Right lung (tissue), 10 donors: ENCODE measurements around the gene AMBN. TPM values are rescaled to one million over a fixed set of nuclear protein-coding genes. Genes with fewer than 3 reads are reported as not detected.

Experiments used
- DNase-seq, 2 donors: peaks; one replicate each; pipeline ENCODE4 v3.0.0-alpha.2; 2013
- long read RNA-seq, 8 donors: transcript quantifications; one replicate each; lab custom pipeline, GENCODE V29; 2026
- polyA plus RNA-seq, 5 donors: library from polyadenylated mRNA; unstranded; fragments of 120-200 nt; gene quantifications; one replicate each; pipeline versions ENCODE4 v1.2.1 to v1.2.3, GENCODE V29; 2013; ENCODE audit warnings: inconsistent platforms in 1 of 5, low replicate concordance in 1 of 5; ENCODE audit not compliant: insufficient read length in 5 of 5, insufficient read depth in 1 of 5

The AMBN gene
- polyA plus RNA-seq: not detected
- long read RNA-seq, donor 1: 0 reads
- long read RNA-seq, donor 2: 0 reads
- long read RNA-seq, donor 3: 0 reads
- long read RNA-seq, donor 4: 0 reads
- long read RNA-seq, donor 5: 0 reads
- long read RNA-seq, donor 6: 0 reads
- long read RNA-seq, donor 7: 0 reads
- long read RNA-seq, donor 8: 0 reads

- DNase-seq: no peak
Measured at GRCh38 chr4:70591955-70592582, at the start of gene AMBN. AMBN (plus strand) TSS chr4:70592256; CDS start chr4:70592359, 103 bp downstream.

- DNase-seq: peak in 1 of 2 donors; percentile 6
Measured at GRCh38 chr4:70544279-70544868, 47.7 kb upstream of the AMBN start.

GRCh38 chr4:70556856-70557255, 35.2 kb upstream of the AMBN start:
- DNase-seq: no peak

GRCh38 chr4:70559211-70559830, 32.7 kb upstream of the AMBN start:
- peak; percentile 29 to 60 for DNase-seq

GRCh38 chr4:70559924-70560323, 32.1 kb upstream of the AMBN start:
- no peak for DNase-seq

GRCh38 chr4:70564033-70564432, 28.0 kb upstream of the AMBN start:
- no peak for DNase-seq

- DNase-seq: no peak
Measured at GRCh38 chr4:70570796-70571195, 21.3 kb upstream of the AMBN start.

GRCh38 chr4:70571772-70572171, 20.3 kb upstream of the AMBN start:
- DNase-seq: no peak

GRCh38 chr4:70575964-70576363, 16.1 kb upstream of the AMBN start:
- DNase-seq: no peak

- no peak for DNase-seq
Measured at GRCh38 chr4:70577220-70577927, 14.7 kb upstream of the AMBN start.

GRCh38 chr4:70581980-70582379, 10.1 kb upstream of the AMBN start:
- no peak for DNase-seq

GRCh38 chr4:70583952-70584834, 7.9 kb upstream of the AMBN start:
- DNase-seq: peak; percentile 27 to 40

- no peak for DNase-seq
Measured at GRCh38 chr4:70586841-70587240, 5.2 kb upstream of the AMBN start.

- no peak for DNase-seq
Measured at GRCh38 chr4:70589785-70590184, 2.3 kb upstream of the AMBN start.

GRCh38 chr4:70594196-70594595, 2.1 kb downstream of the AMBN start:
- no peak for DNase-seq

- no peak for DNase-seq
Measured at GRCh38 chr4:70600305-70600704, 8.2 kb downstream of the AMBN start.

- DNase-seq: no peak
Measured at GRCh38 chr4:70600977-70601376, 8.9 kb downstream of the AMBN start.

- DNase-seq: peak; percentile 42 to 58
Measured at GRCh38 chr4:70601422-70602039, 9.5 kb downstream of the AMBN start.

- no peak for DNase-seq
Measured at GRCh38 chr4:70603856-70604255, 11.8 kb downstream of the AMBN start.

GRCh38 chr4:70606459-70606858, 14.4 kb downstream of the AMBN start:
- DNase-seq: no peak
